ENCODE data around the gene AUP1.
A peak's percentile ranks its signal among the peaks of the same experiment; 100 is the strongest.

The AUP1 gene

DNA sequence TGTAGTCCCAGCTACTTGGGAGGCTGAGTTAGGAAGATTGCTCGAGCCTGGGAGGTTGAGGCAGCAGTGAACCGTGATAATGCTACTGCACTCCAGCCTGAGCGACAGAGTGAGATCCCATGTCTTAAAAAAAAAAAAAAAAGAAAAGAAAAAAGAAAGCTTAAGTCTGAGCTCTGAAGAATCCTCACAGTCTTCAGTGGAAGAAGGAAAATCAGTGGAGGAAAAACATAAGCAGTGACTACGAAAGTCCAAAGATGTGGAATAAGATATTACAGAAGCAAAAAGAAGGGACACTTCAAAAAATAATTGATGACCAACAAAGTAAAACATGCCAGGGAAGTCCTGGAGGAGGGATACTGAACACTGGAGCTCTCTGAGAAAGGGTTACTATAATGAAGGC, 19.2 kb downstream of the AUP1 start:
- TF ChIP-seq, protein P1, sequence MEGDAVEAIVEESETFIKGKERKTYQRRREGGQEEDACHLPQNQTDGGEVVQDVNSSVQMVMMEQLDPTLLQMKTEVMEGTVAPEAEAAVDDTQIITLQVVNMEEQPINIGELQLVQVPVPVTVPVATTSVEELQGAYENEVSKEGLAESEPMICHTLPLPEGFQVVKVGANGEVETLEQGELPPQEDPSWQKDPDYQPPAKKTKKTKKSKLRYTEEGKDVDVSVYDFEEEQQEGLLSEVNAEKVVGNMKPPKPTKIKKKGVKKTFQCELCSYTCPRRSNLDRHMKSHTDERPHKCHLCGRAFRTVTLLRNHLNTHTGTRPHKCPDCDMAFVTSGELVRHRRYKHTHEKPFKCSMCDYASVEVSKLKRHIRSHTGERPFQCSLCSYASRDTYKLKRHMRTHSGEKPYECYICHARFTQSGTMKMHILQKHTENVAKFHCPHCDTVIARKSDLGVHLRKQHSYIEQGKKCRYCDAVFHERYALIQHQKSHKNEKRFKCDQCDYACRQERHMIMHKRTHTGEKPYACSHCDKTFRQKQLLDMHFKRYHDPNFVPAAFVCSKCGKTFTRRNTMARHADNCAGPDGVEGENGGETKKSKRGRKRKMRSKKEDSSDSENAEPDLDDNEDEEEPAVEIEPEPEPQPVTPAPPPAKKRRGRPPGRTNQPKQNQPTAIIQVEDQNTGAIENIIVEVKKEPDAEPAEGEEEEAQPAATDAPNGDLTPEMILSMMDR (IDR thresholded peaks at IDR 0.05; ENCODE audit: extremely low read depth, insufficient read depth, missing control alignments): no peak
- in situ Hi-C loops (cut with MboI; ENCODE audit: low pct_unique_long_range_greater_than_20kb, low sequenced_read_pairs, unreplicated experiment): no loop called here
- DNase-seq (ENCODE audit: low spot score): no peak

DNA sequence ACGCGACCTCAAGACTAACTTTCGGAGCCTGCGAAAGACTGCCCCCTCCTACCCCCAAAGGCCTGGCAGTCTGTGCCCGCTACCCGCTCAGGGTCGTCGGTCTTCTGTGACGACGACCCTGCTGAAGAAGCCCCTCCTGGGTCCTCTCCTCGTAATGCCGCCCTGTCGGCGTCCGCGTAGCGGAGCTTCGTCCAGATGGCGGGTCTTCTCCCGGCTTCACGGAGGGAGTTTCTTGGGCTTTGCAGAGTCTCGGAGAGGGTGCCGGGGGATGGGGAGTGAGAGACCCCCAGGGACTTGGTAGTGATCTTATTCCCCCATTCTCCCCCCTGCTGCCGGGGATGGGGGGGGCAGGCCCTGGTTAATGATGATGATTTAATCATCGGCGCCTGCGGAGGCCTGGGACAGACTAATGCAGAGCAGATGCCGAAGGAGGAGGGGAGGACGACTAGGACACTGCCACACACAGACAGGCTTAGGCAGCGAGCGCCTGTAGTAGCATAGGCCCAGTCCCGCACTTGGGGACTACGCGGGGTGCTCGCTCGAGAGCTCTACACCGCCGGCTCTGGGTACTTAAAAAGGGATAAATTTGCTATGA, 21.5 kb downstream of the AUP1 start:
- TF ChIP-seq, protein P1 (IDR thresholded peaks at IDR 0.05; ENCODE audit: extremely low read depth, insufficient read depth, missing control alignments): no peak
- DNase-seq (ENCODE audit: low spot score): peak; percentile 58
- in situ Hi-C loops (cut with MboI; ENCODE audit: low pct_unique_long_range_greater_than_20kb, low sequenced_read_pairs, unreplicated experiment): no loop called here

DNA sequence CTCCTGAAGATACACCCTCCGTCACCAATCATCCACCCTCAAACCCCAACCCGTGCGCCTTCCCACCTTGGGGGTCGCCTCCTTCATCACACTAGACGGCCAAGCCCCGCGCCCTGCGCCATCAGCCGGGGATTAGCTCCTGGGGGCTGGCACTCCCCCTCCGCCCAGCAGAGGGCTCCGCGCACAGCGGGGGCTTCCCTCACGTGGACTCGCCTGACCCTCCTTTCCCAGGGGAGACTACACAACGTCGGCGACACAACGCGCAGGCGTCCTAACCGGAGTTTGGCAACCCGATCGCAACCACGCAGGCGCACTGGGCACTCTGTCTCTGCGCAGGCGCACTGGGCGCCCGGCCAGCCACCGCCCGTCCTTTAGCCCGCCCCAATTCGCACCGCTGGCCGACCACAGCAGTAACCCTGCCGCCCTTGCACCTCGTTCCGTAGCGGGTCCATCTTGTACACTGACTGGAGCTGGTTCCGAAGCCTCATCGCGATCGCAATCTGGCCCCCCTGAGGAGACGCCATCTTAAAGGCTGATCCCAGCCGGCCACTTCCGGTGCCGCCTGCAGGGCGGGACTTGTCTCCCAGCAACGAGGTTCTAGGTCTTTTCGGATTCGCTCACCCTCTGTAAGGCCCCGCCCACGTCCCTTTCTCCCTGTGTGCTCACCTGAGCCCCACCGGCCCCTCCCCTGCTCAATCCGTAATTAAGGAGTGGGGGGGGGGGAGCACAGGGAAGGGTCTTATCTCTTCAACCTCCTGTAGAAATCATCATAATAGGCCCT, 22.2 kb downstream of the AUP1 start, which contains the start of gene PCGF1:
Gene PCGF1 (minus strand): TSS at position 551 of the 781 bp plus-strand sequence. CDS start 27 bp downstream, at position 524.
- in situ Hi-C loops (cut with MboI; ENCODE audit: low pct_unique_long_range_greater_than_20kb, low sequenced_read_pairs, unreplicated experiment): no loop called here
- TF ChIP-seq, protein P1 (IDR thresholded peaks at IDR 0.05; ENCODE audit: extremely low read depth, insufficient read depth, missing control alignments): peak; percentile 68
- DNase-seq (ENCODE audit: low spot score): peak; percentile 97

DNA sequence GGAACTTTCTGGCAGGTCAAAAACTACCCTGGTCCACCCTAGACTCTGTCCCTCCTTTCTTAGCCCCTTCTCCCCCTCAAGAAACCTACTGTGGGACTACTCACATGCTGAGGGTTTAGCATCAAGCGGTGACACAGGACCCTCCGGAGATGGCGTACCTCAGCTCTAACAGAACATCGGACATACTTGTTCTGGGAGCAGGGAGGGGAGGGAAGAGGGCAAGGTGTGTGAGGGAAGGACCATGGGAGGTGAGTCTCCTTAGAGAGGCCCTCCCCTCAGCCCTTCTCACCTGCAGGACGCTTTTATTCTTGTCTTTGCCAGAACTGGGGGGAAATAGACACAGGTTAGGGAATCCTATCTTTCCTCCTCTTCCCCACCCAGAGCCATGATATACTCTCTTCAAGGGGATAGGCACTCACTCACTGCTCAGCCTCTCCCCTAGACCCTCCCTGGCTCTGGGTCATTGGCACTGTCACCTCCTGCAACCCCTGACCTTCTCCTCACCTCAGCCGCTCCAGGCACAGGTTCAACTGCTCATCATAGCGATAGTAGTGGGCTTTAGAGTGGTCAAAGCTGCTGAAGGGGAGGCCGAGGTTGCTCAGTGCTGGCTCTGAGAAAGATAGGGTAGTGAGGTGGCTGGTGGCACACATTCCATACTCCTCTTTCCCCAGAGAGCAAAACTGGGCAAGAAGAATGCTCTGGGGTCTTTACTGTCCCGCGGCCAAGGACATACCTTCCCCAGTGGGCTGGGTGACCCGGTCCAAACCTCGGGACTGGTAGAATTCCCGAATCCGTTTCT, 23.9 kb downstream of the AUP1 start:
- no peak for DNase-seq (ENCODE audit: low spot score)
- in situ Hi-C loops (cut with MboI; ENCODE audit: low pct_unique_long_range_greater_than_20kb, low sequenced_read_pairs, unreplicated experiment): no loop called here
- TF ChIP-seq, protein P1 (IDR thresholded peaks at IDR 0.05; ENCODE audit: extremely low read depth, insufficient read depth, missing control alignments): no peak

DNA sequence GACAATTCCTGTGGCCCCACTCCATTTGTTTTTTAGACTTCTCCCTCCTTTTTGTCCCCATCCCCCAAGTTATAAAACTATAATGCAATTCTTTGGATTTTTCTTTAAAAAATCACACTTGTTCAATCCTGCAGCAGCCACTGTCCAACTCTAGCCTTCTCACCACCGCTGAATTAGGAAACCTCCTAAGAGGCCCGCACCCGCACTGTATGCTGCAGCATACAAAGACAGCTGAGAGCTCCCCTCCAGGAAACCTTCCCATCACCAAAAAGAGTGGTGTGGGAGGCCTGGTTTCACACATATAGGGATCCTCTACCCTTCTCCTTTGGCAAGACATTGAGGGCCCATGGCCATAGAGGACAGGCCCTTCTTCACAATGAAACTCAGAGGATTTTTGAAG, 24.9 kb downstream of the AUP1 start:
- DNase-seq (ENCODE audit: low spot score): no peak
- TF ChIP-seq, protein P1 (IDR thresholded peaks at IDR 0.05; ENCODE audit: extremely low read depth, insufficient read depth, missing control alignments): no peak
- in situ Hi-C loops (cut with MboI; ENCODE audit: low pct_unique_long_range_greater_than_20kb, low sequenced_read_pairs, unreplicated experiment): no loop called here
